Measurements from ENCODE around the gene USP47.

The USP47 gene

GRCh38 chr11:11946878-11947277 is 105.1 kb downstream of the USP47 start:
- Histone ChIP-seq H3K27ac (ENCODE audit: low read depth, low read length) (no peak overlapping the region), H3K9me3 (ENCODE audit: low read length) (no peaks in the 10 kb centered on the region), H3K9ac (ENCODE audit: low read length) (no peak overlapping the region), H3K4me1 (ENCODE audit: insufficient read depth, low read length) (no peaks in the 10 kb centered on the region), H3K4me3 (ENCODE audit: low read depth in 1 of 2, low read length in 2 of 2) (no peak overlapping the region), H3K27me3 (ENCODE audit: control insufficient read depth in 1 of 2, insufficient read depth in 2 of 2, low read length in 2 of 2) (no peaks in the 10 kb centered on the region), H3K36me3 (ENCODE audit: insufficient read depth, low read length) (peaks cover 32% of the 10 kb centered on the region)

DNA sequence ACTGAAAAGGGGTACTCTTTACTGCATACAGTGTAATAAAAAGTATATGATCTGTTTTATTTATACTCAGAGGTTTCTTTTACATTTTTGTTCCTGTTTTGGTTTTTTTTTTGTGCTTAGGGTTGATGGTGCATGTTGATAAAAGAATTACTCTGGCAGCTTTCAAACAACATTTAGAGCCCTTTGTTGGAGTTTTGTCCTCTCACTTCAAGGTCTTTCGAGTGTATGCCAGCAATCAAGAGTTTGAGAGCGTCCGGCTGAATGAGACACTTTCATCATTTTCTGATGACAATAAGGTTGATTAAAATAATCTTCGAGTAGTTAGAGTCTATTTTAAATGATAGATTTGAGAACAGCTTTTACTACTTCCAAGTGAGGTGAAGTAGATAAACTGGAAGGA is 106.1 kb downstream of the USP47 start:
- Histone ChIP-seq H3K27ac (ENCODE audit: low read depth, low read length) (no peak overlapping the region), H3K36me3 (ENCODE audit: insufficient read depth, low read length) (peaks cover 30% of the 10 kb centered on the region), H3K9ac (ENCODE audit: low read length) (no peak overlapping the region), H3K4me1 (ENCODE audit: insufficient read depth, low read length) (no peaks in the 10 kb centered on the region), H3K4me3 (ENCODE audit: low read depth in 1 of 2, low read length in 2 of 2) (no peak overlapping the region), H3K9me3 (ENCODE audit: low read length) (no peaks in the 10 kb centered on the region), H3K27me3 (ENCODE audit: control insufficient read depth in 1 of 2, insufficient read depth in 2 of 2, low read length in 2 of 2) (no peaks in the 10 kb centered on the region)

DNA sequence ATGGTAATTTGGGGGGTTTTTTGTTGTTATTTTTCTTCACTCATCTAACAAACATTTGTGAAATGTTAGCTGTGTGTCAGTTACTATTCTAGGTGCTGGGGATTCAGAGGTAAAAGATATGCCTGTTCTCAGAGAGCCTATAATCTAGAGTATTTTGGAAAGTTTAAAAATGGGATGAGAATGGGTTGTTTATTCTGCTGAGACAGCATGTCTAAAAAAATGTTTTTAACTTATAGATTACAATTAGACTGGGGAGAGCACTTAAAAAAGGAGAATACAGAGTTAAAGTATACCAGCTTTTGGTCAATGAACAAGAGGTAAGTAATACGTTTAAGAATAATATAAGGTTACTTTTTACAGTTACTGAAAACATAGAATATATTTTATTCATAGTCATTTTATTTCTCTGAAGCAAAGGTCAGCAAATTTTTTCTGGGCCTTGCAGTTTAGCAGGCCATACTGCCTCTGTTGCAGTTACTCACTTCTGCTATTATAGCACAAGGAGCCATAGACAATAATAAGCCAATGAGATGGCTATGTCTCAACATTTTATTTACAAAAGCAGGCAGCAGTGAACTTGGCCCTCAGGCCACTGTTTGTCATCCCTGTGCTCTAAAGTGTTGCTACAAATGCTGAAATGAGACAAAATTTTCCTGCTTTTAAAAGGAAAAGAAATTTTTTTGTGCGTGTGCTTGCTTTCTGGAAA is 106.6 kb downstream of the USP47 start:
- H3K4me1 ChIP-seq (ENCODE audit: insufficient read depth, low read length): no peaks in the 10 kb centered on the region
- no peak overlapping the region for H3K27ac ChIP-seq (ENCODE audit: low read depth, low read length)
- no peak overlapping the region for H3K9ac ChIP-seq (ENCODE audit: low read length)
- no peaks in the 10 kb centered on the region for H3K9me3 ChIP-seq (ENCODE audit: low read length)
- H3K36me3 ChIP-seq (ENCODE audit: insufficient read depth, low read length): peaks cover 30% of the 10 kb centered on the region
- H3K27me3 ChIP-seq (ENCODE audit: control insufficient read depth in 1 of 2, insufficient read depth in 2 of 2, low read length in 2 of 2): no peaks in the 10 kb centered on the region
- no peak overlapping the region for H3K4me3 ChIP-seq (ENCODE audit: low read depth in 1 of 2, low read length in 2 of 2)

DNA sequence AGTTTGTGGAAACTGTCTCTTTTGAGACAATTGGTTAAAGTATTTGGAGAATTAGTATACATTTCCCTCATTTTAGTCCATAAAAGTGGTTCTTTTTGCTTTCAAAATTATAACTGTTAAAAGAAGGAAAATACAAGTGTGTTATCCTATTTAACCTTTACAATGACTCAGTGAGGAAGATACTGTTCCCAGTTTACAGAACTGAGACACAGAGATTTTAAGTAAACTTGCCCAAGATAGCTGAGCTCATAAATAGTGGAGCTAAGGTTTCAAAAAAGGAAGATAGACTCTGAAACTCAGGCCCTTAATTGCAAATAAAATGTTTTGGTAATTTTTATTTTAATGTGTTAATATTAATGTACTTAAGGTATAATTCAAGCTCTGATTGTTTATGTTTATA is 107.7 kb downstream of the USP47 start:
- Histone ChIP-seq H3K4me1 (ENCODE audit: insufficient read depth, low read length) (no peaks in the 10 kb centered on the region), H3K9ac (ENCODE audit: low read length) (no peak overlapping the region), H3K4me3 (ENCODE audit: low read depth in 1 of 2, low read length in 2 of 2) (no peak overlapping the region), H3K27me3 (ENCODE audit: control insufficient read depth in 1 of 2, insufficient read depth in 2 of 2, low read length in 2 of 2) (no peaks in the 10 kb centered on the region), H3K9me3 (ENCODE audit: low read length) (no peaks in the 10 kb centered on the region), H3K36me3 (ENCODE audit: insufficient read depth, low read length) (peaks cover 30% of the 10 kb centered on the region), H3K27ac (ENCODE audit: low read depth, low read length) (no peak overlapping the region)

DNA sequence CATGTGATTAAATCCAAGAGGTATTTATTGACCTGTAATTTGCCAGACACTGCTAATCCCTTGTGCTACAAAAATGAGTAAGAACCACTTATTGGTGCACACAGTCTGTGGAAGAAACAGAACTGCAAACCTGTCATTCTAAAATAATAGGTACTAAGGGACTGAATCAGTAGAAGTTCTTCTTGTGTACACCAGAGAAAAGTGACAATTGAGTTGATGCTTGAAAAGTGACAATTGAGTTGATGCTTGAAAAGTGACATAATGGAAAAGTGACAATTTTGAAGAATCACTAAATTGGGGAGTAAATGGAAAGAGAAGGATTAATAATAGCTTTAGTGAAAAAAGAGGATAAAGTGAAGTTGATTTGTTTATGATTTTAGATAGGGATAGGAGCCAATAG is 110.3 kb downstream of the USP47 start:
- no peak overlapping the region for H3K27ac ChIP-seq (ENCODE audit: low read depth, low read length)
- H3K4me3 ChIP-seq (ENCODE audit: low read depth in 1 of 2, low read length in 2 of 2): no peak overlapping the region
- no peak overlapping the region for H3K9ac ChIP-seq (ENCODE audit: low read length)
- no peaks in the 10 kb centered on the region for H3K4me1 ChIP-seq (ENCODE audit: insufficient read depth, low read length)
- no peaks in the 10 kb centered on the region for H3K27me3 ChIP-seq (ENCODE audit: control insufficient read depth in 1 of 2, insufficient read depth in 2 of 2, low read length in 2 of 2)
- H3K36me3 ChIP-seq (ENCODE audit: insufficient read depth, low read length): peaks cover 47% of the 10 kb centered on the region
- no peaks in the 10 kb centered on the region for H3K9me3 ChIP-seq (ENCODE audit: low read length)

DNA sequence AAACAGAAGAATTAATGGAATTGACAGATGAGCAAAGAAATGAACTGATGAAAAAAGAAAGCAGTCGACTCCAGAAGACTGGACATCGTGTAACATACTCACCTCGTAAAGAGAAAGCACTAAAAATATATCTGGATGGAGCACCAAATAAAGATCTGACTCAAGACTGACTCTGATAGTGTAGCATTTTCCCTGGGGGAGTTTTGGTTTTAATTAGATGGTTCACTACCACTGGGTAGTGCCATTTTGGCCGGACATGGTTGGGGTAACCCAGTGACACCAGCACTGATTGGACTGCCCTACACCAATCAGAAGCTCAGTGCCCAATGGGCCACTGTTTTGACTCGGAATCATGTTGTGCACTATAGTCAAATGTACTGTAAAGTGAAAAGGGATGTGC is 114.2 kb downstream of the USP47 start:
- H3K36me3 ChIP-seq (ENCODE audit: insufficient read depth, low read length): peaks cover 50% of the 10 kb centered on the region
- H3K9ac ChIP-seq (ENCODE audit: low read length): no peak overlapping the region
- H3K27me3 ChIP-seq (ENCODE audit: control insufficient read depth in 1 of 2, insufficient read depth in 2 of 2, low read length in 2 of 2): no peaks in the 10 kb centered on the region
- no peaks in the 10 kb centered on the region for H3K9me3 ChIP-seq (ENCODE audit: low read length)
- H3K27ac ChIP-seq (ENCODE audit: low read depth, low read length): no peak overlapping the region
- no peaks in the 10 kb centered on the region for H3K4me1 ChIP-seq (ENCODE audit: insufficient read depth, low read length)
- no peak overlapping the region for H3K4me3 ChIP-seq (ENCODE audit: low read depth in 1 of 2, low read length in 2 of 2)

DNA sequence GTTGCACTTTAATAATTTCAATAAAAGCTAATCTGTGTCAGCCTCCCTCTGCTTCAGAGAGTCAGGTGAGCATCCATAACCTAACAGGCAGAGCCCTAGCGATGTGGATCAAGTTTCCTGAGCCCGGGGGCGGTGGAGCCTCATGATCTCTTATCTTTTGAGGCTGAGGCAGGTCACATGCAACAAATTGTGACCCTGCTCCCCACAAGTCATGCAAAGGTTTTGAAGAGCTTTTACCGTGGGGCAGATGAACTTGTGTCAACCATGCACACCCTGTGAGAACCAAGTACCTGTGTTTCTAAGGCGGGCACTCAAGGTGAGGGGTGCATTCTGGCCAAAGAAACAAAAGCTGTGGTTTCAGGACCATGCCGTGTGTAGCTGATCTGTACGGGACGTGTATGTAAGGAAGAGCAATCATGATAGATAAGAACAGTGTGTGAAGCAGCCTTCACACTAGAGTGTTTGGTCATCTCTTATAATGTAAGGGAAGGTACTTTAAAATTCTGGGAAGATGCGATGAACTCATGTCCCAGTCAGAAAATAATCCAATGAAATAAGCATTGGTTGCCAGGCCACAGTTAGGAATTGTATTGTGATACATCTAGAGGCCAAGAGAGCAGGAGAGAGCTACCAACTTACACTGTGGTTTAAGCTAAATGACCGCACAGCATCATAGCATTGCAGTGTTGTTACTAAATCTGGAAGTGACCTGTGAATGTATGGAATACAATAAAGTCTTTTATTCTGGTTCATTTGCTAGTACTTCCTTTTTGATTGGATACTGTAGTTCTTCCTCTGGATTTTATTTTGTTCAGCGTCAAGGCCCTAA is 116.8 kb downstream of the USP47 start:
- peaks cover 32% of the 10 kb centered on the region for H3K36me3 ChIP-seq (ENCODE audit: insufficient read depth, low read length)
- peaks cover under 1% of the 10 kb centered on the region for H3K4me1 ChIP-seq (ENCODE audit: insufficient read depth, low read length)
- no peak overlapping the region for H3K9ac ChIP-seq (ENCODE audit: low read length)
- H3K27me3 ChIP-seq (ENCODE audit: control insufficient read depth in 1 of 2, insufficient read depth in 2 of 2, low read length in 2 of 2): no peaks in the 10 kb centered on the region
- H3K9me3 ChIP-seq (ENCODE audit: low read length): no peaks in the 10 kb centered on the region
- H3K4me3 ChIP-seq (ENCODE audit: low read depth in 1 of 2, low read length in 2 of 2): no peak overlapping the region
- H3K27ac ChIP-seq (ENCODE audit: low read depth, low read length): no peak overlapping the region

DNA sequence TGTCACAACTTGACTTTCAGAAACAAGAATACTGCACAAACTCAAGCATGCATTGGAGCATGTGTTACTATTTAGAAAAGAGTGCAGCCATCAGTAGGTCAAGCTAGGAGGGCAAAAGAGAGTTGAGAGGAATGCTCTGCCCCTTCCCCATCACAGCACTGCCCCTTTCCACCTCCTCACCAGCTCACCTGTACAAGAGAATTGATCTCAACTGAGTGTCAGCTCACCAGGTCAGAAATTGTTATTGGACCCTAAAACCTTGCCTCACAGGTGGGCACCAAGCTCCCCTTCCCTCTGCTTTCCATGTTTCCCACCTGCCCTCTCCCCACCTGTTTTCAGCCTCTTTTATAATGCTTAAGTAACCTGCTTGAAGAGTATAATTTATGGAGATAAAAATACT is 117.8 kb downstream of the USP47 start:
- Histone ChIP-seq H3K36me3 (ENCODE audit: insufficient read depth, low read length) (peaks cover 32% of the 10 kb centered on the region), H3K9me3 (ENCODE audit: low read length) (no peaks in the 10 kb centered on the region)

GRCh38 chr11:11960687-11961086 is 118.9 kb downstream of the USP47 start:
- Histone ChIP-seq H3K4me1 (ENCODE audit: insufficient read depth, low read length) (peaks cover 11% of the 10 kb centered on the region), H3K4me3 (ENCODE audit: low read depth in 1 of 2, low read length in 2 of 2) (no peak overlapping the region), H3K27me3 (ENCODE audit: control insufficient read depth in 1 of 2, insufficient read depth in 2 of 2, low read length in 2 of 2) (no peaks in the 10 kb centered on the region), H3K9ac (ENCODE audit: low read length) (no peak overlapping the region), H3K36me3 (ENCODE audit: insufficient read depth, low read length) (peaks cover 22% of the 10 kb centered on the region), H3K9me3 (ENCODE audit: low read length) (no peaks in the 10 kb centered on the region), H3K27ac (ENCODE audit: low read depth, low read length) (no peak overlapping the region)

More for the DNA sequence above, 117.8 kb downstream of the USP47 start:
- H3K27ac ChIP-seq (ENCODE audit: low read depth, low read length): no peak overlapping the region
- no peak overlapping the region for H3K9ac ChIP-seq (ENCODE audit: low read length)
- H3K4me3 ChIP-seq (ENCODE audit: low read depth in 1 of 2, low read length in 2 of 2): no peak overlapping the region
- peaks cover 11% of the 10 kb centered on the region for H3K4me1 ChIP-seq (ENCODE audit: insufficient read depth, low read length)
- H3K27me3 ChIP-seq (ENCODE audit: control insufficient read depth in 1 of 2, insufficient read depth in 2 of 2, low read length in 2 of 2): no peaks in the 10 kb centered on the region

DNA sequence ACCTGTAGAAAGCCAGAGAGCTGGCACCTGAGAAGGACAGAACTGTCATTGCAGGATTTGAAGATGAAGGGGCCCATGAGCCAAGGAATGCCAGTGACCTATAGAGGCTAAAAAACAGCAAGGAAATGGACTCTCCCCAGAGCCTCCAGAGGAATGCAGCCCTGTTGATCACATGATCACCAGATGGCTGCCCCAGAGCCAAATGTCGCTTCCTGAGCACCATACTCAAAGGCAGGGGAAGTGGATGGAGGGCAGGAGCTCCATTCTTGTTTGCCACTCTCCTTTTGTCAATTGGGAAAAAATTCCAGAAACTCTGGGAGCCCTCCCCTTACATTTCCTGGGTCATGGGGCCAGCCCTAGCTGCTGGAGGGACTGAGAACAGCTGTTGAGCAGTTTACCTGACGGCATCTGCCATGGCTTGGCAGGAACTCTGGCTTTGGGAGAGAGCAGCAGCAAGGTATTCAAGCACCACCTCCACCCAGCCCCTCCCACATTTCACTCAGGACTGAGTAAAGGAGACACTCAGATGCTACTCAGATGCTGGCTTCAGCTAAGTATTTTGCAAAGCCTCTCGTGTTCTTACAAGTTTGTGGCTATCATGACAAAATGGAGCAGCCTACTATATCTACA is 119.7 kb downstream of the USP47 start:
- Histone ChIP-seq H3K4me1 (ENCODE audit: insufficient read depth, low read length) (peaks cover 11% of the 10 kb centered on the region), H3K27me3 (ENCODE audit: control insufficient read depth in 1 of 2, insufficient read depth in 2 of 2, low read length in 2 of 2) (no peaks in the 10 kb centered on the region), H3K9me3 (ENCODE audit: low read length) (no peaks in the 10 kb centered on the region), H3K36me3 (ENCODE audit: insufficient read depth, low read length) (peaks cover 14% of the 10 kb centered on the region), H3K27ac (ENCODE audit: low read depth, low read length) (no peak overlapping the region), H3K9ac (ENCODE audit: low read length) (no peak overlapping the region), H3K4me3 (ENCODE audit: low read depth in 1 of 2, low read length in 2 of 2) (no peak overlapping the region)

DNA sequence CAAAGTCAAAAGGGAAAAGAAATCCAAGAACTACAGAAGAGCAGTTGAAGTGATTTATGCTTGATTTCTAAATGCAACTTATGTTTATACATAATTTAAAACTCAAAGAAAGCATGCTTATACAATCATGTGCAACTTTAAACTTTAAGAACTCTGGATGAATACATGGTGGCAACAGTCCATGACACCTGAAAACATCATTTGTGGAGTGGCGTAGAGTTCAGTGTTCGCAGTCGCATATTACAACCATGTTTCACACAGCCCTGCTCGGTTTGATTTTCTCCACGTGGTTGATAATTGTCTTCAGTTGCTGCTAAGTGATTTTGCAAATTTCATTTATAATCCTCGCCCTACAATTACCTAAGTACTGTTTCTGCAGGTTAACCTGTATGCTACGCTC is 121.3 kb downstream of the USP47 start:
- Histone ChIP-seq H3K27me3 (ENCODE audit: control insufficient read depth in 1 of 2, insufficient read depth in 2 of 2, low read length in 2 of 2) (no peaks in the 10 kb centered on the region), H3K9ac (ENCODE audit: low read length) (no peak overlapping the region), H3K27ac (ENCODE audit: low read depth, low read length) (no peak overlapping the region), H3K36me3 (ENCODE audit: insufficient read depth, low read length) (peaks cover 4% of the 10 kb centered on the region), H3K9me3 (ENCODE audit: low read length) (no peaks in the 10 kb centered on the region), H3K4me3 (ENCODE audit: low read depth in 1 of 2, low read length in 2 of 2) (no peak overlapping the region), H3K4me1 (ENCODE audit: insufficient read depth, low read length) (peaks cover 11% of the 10 kb centered on the region)
